Neural progenitor cell (in vitro differentiated cells): Measurements from ENCODE around the gene THYN1. TPM values are rescaled to one million over a fixed set of nuclear protein-coding genes. Genes with fewer than 3 reads are reported as not detected.

Experiments
- DNase-seq: peaks from one replicate; pipeline ENCODE4 v3.0.0-alpha.2; 2016; ENCODE audit warnings: low spot score
- H2AFZ ChIP-seq: fragments of 200-600 bp; sonication (generic); replicated peaks from 2 replicates; pipeline ENCODE4 v1.6.1; 2016; ENCODE audit warnings: antibody characterized with exemption
- H3F3A ChIP-seq: fragments of 200-600 bp; sonication (generic); 2 replicates; pipeline ENCODE4 v1.6.1; 2016; ENCODE audit warnings: antibody characterized with exemption, low read depth
- H3K27ac ChIP-seq: fragments of 200-600 bp; sonication (generic); 2 replicates; pipeline ENCODE4 v1.5.1; 2016; ENCODE audit warnings: mild to moderate bottlenecking
- H3K27me3 ChIP-seq: fragments of 200-600 bp; sonication (generic); 2 replicates; pipeline ENCODE4 v1.6.1; 2016; ENCODE audit warnings: mild to moderate bottlenecking, moderate library complexity
- H3K36me3 ChIP-seq: fragments of 200-600 bp; sonication (generic); 2 replicates; pipeline ENCODE4 v1.5.1; 2016
- H3K4me1 ChIP-seq: fragments of 200-600 bp; sonication (generic); 2 replicates; pipeline ENCODE4 v1.6.1; 2016; ENCODE audit warnings: mixed run types
- H3K4me2 ChIP-seq: fragments of 200-600 bp; sonication (generic); 2 replicates; pipeline ENCODE4 v1.6.1; 2016
- H3K4me3 ChIP-seq: fragments of 200-600 bp; sonication (generic); 2 replicates; pipeline ENCODE4 v1.5.1; 2016
- H3K79me2 ChIP-seq: fragments of 200-600 bp; sonication (generic); 2 replicates; pipeline ENCODE4 v1.6.1; 2016; ENCODE audit warnings: low read depth
- H3K9ac ChIP-seq: fragments of 200-600 bp; sonication (generic); 2 replicates; pipeline ENCODE4 v1.6.1; 2016
- H3K9me3 ChIP-seq: fragments of 200-600 bp; sonication (generic); 2 replicates; pipeline ENCODE4 v1.5.1; 2016; ENCODE audit warnings: low read depth
- H4K20me1 ChIP-seq: fragments of 200-600 bp; sonication (generic); 2 replicates; pipeline ENCODE4 v1.6.1; 2016; ENCODE audit warnings: low read depth
- H3K27ac Mint-ChIP-seq: 3 replicates; pipeline ENCODE4 v1.8.0; 2021; ENCODE audit warnings: mixed read lengths
- H3K27me3 Mint-ChIP-seq: 2 replicates; pipeline ENCODE4 v1.8.0; 2022; ENCODE audit warnings: low read depth, mild to moderate bottlenecking, inconsistent platforms, moderate library complexity, mixed read lengths; ENCODE audit not compliant: insufficient read depth
- H3K36me3 Mint-ChIP-seq: 3 replicates; pipeline ENCODE4 v1.8.0; 2021; ENCODE audit warnings: mixed read lengths
- H3K4me1 Mint-ChIP-seq: 3 replicates; pipeline ENCODE4 v1.8.0; 2021; ENCODE audit warnings: mixed read lengths
- H3K4me3 Mint-ChIP-seq: 3 replicates; pipeline ENCODE4 v1.8.0; 2021; ENCODE audit warnings: mild to moderate bottlenecking, moderate library complexity, mixed read lengths
- H3K9me3 Mint-ChIP-seq: 3 replicates; pipeline ENCODE4 v1.8.0; 2020; ENCODE audit warnings: mixed read lengths
- CTCF ChIP-seq: fragments of 200-600 bp; sonication (generic); IDR thresholded peaks from 2 replicates; pipeline ENCODE4 v1.5.1; 2017; ENCODE audit warnings: antibody characterized with exemption, mild to moderate bottlenecking
- EZH2 ChIP-seq: fragments of 200-600 bp; sonication (generic); IDR thresholded peaks from 2 replicates; pipeline ENCODE4 v1.6.1; 2017; ENCODE audit warnings: antibody characterized with exemption, mild to moderate bottlenecking, moderate library complexity
- EZH2phosphoT487 ChIP-seq: fragments of 200-600 bp; sonication (generic); IDR thresholded peaks from 2 replicates; pipeline ENCODE4 v1.6.1; 2017; ENCODE audit warnings: antibody characterized with exemption
- total RNA-seq: library from RNA; depleted of rRNA; stranded (reverse); fragments of >200 nt; gene quantifications from 2 replicates; pipeline ENCODE4 v1.2.3, GENCODE V29; 2015; ENCODE audit warnings: low replicate concordance

The THYN1 gene
- total RNA-seq, 1 donor from 2014 or later: 109 TPM

- Mint-ChIP-seq H3K27ac (no peak within 1 kb of the TSS), H3K4me1 (peaks cover 30% of the 10 kb centered on the region), H3K27me3 (peaks cover 4% of the 10 kb centered on the region), H3K9me3 (no peaks in the 10 kb centered on the region), H3K4me3 (peak within 1 kb of the TSS; percentile 96), H3K36me3 (peaks cover 2% of the 10 kb centered on the region)
- Histone ChIP-seq H3K79me2 (peaks cover 56% of the 10 kb centered on the region), H3K27ac (no peak within 1 kb of the TSS), H4K20me1 (peaks cover 28% of the 10 kb centered on the region), H3K4me3 (peak within 1 kb of the TSS; percentile 80), H3K9me3 (no peaks in the 10 kb centered on the region), H3K36me3 (no peaks in the 10 kb centered on the region), H3K4me2 (peak within 1 kb of the TSS; percentile 99), H2AFZ (peak within 1 kb of the TSS; percentile 97), H3F3A (no peaks in the 10 kb centered on the region), H3K27me3 (peaks cover 14% of the 10 kb centered on the region), H3K4me1 (peaks cover 19% of the 10 kb centered on the region), H3K9ac (peak within 1 kb of the TSS; percentile 77)
- TF ChIP-seq CTCF (peak; percentile 5), EZH2 (no peak)
- DNase-seq: peak; percentile 99
These were observed 29.1 kb downstream of the THYN1 start, which contains the start of the genes NCAPD3 and VPS26B for GRCh38 chr11:134223836-134224709. Gene NCAPD3, minus strand, starts transcription at chr11:134223967. Its CDS starts 41 bp downstream, at chr11:134223926. Gene VPS26B, plus strand, starts transcription at chr11:134224671. Its CDS starts 452 bp downstream, at chr11:134225123.

GRCh38 chr11:134223121-134223520 lies 30.0 kb downstream of the THYN1 start:
- Histone ChIP-seq H4K20me1 (peaks cover 30% of the 10 kb centered on the region), H3K4me3 (peak overlapping the region; percentile 80)

GRCh38 chr11:134216816-134217215 lies 36.3 kb downstream of the THYN1 start:
- Histone ChIP-seq H3K27ac (no peak overlapping the region), H3K9ac (no peak overlapping the region), H3K4me2 (no peak overlapping the region), H4K20me1 (peaks cover 22% of the 10 kb centered on the region), H3K9me3 (no peaks in the 10 kb centered on the region), H3F3A (no peaks in the 10 kb centered on the region), H3K4me3 (no peak overlapping the region), H3K36me3 (no peaks in the 10 kb centered on the region), H3K4me1 (no peaks in the 10 kb centered on the region), H2AFZ (no peak overlapping the region), H3K79me2 (peaks cover 72% of the 10 kb centered on the region), H3K27me3 (no peaks in the 10 kb centered on the region)
- Mint-ChIP-seq H3K36me3 (peaks cover 13% of the 10 kb centered on the region), H3K27ac (no peak overlapping the region), H3K4me3 (no peak overlapping the region), H3K4me1 (peaks cover under 1% of the 10 kb centered on the region), H3K9me3 (no peaks in the 10 kb centered on the region), H3K27me3 (no peaks in the 10 kb centered on the region)
- TF ChIP-seq EZH2phosphoT487 (no peak), CTCF (no peak), EZH2 (no peak)
- no peak for DNase-seq

More at GRCh38 chr11:134223121-134223520, 30.0 kb downstream of the THYN1 start:
- Mint-ChIP-seq H3K9me3 (no peaks in the 10 kb centered on the region), H3K27me3 (peaks cover 4% of the 10 kb centered on the region), H3K4me1 (peaks cover 27% of the 10 kb centered on the region), H3K27ac (no peak overlapping the region), H3K36me3 (peaks cover 11% of the 10 kb centered on the region), H3K4me3 (peak overlapping the region; percentile 93)
- peak; percentile 4 for DNase-seq
- TF ChIP-seq EZH2: no peak
- no peak for TF ChIP-seq CTCF
- TF ChIP-seq EZH2phosphoT487: no peak
- H3K27me3 ChIP-seq: peaks cover 14% of the 10 kb centered on the region
- peaks cover 19% of the 10 kb centered on the region for H3K4me1 ChIP-seq
- H3K9ac ChIP-seq: peak overlapping the region; percentile 77
- no peaks in the 10 kb centered on the region for H3K9me3 ChIP-seq
- no peaks in the 10 kb centered on the region for H3K36me3 ChIP-seq
- H2AFZ ChIP-seq: no peak overlapping the region
- no peak overlapping the region for H3K27ac ChIP-seq
- H3K79me2 ChIP-seq: peaks cover 56% of the 10 kb centered on the region
- H3F3A ChIP-seq: no peaks in the 10 kb centered on the region
- H3K4me2 ChIP-seq: peak overlapping the region; percentile 99
